Heart left ventricle (tissue), 13 donors: ENCODE measurements around the gene IPO11.

Experiments
- POLR2A ChIP-seq, 2 donors: fragments of 450-650 bp; IDR thresholded peaks; one replicate each; pipeline ENCODE4 v1.6.1; 2017; ENCODE audit warnings: antibody characterized with exemption in 2 of 2, mild to moderate bottlenecking in 2 of 2, moderate library complexity in 2 of 2
- TF ChIP-seq, protein P1 (sequence below), 12 donors: fragments of 200-600 bp; sonication (generic) in 4 of 12; IDR thresholded peaks; one replicate each; pipeline versions ENCODE4 v1.5.0 to v1.8.0; 2018 to 2022; ENCODE audit warnings: antibody characterized with exemption in 12 of 12, mild to moderate bottlenecking in 5 of 12
- donor health status: ischemic (EF 13 %, LVEDD 7.1; RV severe dilation, severe dysfunction).
- donor health status: DM: no; HTN: yes; CAD: no.
- donor health status: DM: no; HTN: no; CAD: no.
- donor health status: ischemic (EF 25% LVEDD 6.9; RV normal size, moderate dysfunction).
- donor health status: ischemic (EF 25% LVEDD 5.7; RV mildly dilated, moderate dysfunction).
- donor health status: ischemic (EF 35%, LVEDD 5.7; RV mildly dilated, moderate dysfunction).
- donor health status: nonischemic (EF 11% LVEDD 7.7; RV severe dilation, severe dysfunction).
- donor health status: DM: yes; HTN: yes; CAD: no.
- donor health status: PGD.
- donor health status: ischemic (EF 29% LVEDD 5.4; RV normal size, mild dysfunction).
- donor health status: nonischemic (EF 23%, LVEDD 6.1; RV moderate dilation, normal function).

GRCh38 chr5:62652225-62652624 lies 239.7 kb downstream of the IPO11 start:
- TF ChIP-seq, protein P1, sequence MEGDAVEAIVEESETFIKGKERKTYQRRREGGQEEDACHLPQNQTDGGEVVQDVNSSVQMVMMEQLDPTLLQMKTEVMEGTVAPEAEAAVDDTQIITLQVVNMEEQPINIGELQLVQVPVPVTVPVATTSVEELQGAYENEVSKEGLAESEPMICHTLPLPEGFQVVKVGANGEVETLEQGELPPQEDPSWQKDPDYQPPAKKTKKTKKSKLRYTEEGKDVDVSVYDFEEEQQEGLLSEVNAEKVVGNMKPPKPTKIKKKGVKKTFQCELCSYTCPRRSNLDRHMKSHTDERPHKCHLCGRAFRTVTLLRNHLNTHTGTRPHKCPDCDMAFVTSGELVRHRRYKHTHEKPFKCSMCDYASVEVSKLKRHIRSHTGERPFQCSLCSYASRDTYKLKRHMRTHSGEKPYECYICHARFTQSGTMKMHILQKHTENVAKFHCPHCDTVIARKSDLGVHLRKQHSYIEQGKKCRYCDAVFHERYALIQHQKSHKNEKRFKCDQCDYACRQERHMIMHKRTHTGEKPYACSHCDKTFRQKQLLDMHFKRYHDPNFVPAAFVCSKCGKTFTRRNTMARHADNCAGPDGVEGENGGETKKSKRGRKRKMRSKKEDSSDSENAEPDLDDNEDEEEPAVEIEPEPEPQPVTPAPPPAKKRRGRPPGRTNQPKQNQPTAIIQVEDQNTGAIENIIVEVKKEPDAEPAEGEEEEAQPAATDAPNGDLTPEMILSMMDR (IDR thresholded peaks at IDR 0.05), result no peak
- no peak for TF ChIP-seq POLR2A (IDR thresholded peaks at IDR 0.05)
